Subcutaneous abdominal adipose tissue (tissue), 5 donors: ENCODE data around the gene ISCA2.

Source experiments
- H3K27ac ChIP-seq: one replicate; pipeline ENCODE4 v1.7.0; 2013; ENCODE audit warnings: low read depth, mild to moderate bottlenecking, inconsistent platforms, low read length, moderate library complexity
- H3K27me3 ChIP-seq, 5 donors: one replicate each; pipeline ENCODE4 v1.7.0; 2013; ENCODE audit warnings: low read length in 5 of 5, inconsistent platforms in 1 of 5; ENCODE audit not compliant: control insufficient read depth in 5 of 5, insufficient read depth in 4 of 5
- H3K36me3 ChIP-seq, 5 donors: one replicate each; pipeline ENCODE4 v1.7.0; 2013; ENCODE audit warnings: low read length in 5 of 5; ENCODE audit not compliant: control insufficient read depth in 5 of 5, insufficient read depth in 5 of 5
- H3K4me1 ChIP-seq, 5 donors: one replicate each; pipeline ENCODE4 v1.7.0; 2013; ENCODE audit warnings: low read length in 5 of 5, mild to moderate bottlenecking in 3 of 5, moderate library complexity in 1 of 5; ENCODE audit not compliant: control insufficient read depth in 5 of 5, insufficient read depth in 5 of 5
- H3K4me3 ChIP-seq, 5 donors: one replicate each; pipeline ENCODE4 v1.7.0; 2013; ENCODE audit warnings: low read length in 5 of 5, low read depth in 1 of 5
- H3K9ac ChIP-seq, 5 donors: one replicate each; pipeline ENCODE4 v1.7.0; 2013; ENCODE audit warnings: low read length in 5 of 5, mild to moderate bottlenecking in 4 of 5, moderate library complexity in 3 of 5
- H3K9me3 ChIP-seq, 5 donors: one replicate each; pipeline ENCODE4 v1.7.0; 2013; ENCODE audit warnings: low read length in 5 of 5; ENCODE audit not compliant: control insufficient read depth in 5 of 5
- donor health status: healthy.
- donor health status: healthy.
- donor health status: healthy.
- donor health status: healthy.
- donor health status: healthy.

Gene ISCA2

DNA sequence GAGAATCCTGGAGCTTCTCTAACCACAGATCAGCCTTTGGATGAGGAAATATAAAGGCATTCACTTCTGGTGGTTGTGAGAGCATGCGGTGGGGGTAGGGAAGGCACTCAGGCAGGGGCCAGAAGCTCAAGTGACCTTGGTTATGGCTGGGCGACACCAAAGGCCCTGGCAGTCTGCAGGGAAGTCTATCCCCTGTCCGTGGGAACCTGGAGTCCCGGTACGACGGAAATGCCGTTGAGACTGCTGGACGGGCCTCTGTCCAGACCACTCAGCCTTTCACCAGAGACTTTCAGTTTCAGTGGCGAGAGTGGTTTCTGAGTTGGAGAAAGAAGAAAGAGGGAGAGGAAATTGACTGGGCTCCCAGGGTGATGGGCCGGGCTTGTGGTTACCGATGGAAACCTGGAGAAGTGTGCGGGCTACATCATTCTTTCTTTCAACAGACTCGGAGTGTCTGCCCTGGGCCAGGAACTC lies 20.9 kb downstream of the ISCA2 start:
- peak overlapping the region in 2 of 5 donors; percentile 38 to 50 for H3K4me3 ChIP-seq
- no peaks in the 10 kb centered on the region for H3K9me3 ChIP-seq
- peak overlapping the region in 3 of 5 donors; percentile 4 to 40 (median 23) for H3K9ac ChIP-seq
- H3K27me3 ChIP-seq: peaks cover 0 to 3% (median 0%) of the 10 kb centered on the region in 5 donors
- no peak overlapping the region for H3K27ac ChIP-seq
- H3K4me1 ChIP-seq: peaks cover 0 to 22% (median 8%) of the 10 kb centered on the region in 5 donors
- H3K36me3 ChIP-seq: peaks cover 0 to 15% (median 3%) of the 10 kb centered on the region in 5 donors

DNA sequence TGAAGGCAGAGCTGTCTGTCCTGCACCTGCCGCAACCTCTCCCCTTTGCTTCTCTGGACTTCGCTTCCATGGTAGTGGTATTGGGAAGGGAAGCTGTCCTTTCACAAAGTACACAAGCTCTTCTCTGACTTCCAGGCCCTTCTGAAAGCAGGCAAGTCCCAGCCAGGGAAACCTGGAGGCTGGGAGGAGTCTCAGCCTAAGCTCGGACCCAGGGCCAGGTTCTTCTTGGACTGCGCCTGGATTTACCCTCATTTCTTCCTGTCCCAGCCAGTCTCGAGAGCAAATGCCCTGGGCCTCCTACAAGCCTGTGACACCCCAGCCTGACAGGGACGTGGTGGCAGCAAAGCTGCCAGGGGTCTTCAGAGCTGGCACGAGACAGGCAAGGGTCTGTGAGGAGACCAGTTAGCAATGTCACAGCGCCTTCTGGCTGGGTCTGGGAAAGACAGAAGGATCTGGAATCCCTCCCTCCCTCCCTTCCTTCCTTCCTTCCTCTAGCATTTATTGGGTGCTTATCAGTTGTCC lies 22.4 kb downstream of the ISCA2 start:
- no peak overlapping the region for H3K9ac ChIP-seq
- no peak overlapping the region for H3K4me3 ChIP-seq
- no peaks in the 10 kb centered on the region for H3K27me3 ChIP-seq
- H3K27ac ChIP-seq: no peak overlapping the region
- peaks cover 0 to 22% (median 8%) of the 10 kb centered on the region in 5 donors for H3K4me1 ChIP-seq
- peaks cover 0 to 11% (median 3%) of the 10 kb centered on the region in 5 donors for H3K36me3 ChIP-seq
- no peaks in the 10 kb centered on the region for H3K9me3 ChIP-seq

- peaks cover 0 to 18% (median 6%) of the 10 kb centered on the region in 5 donors for H3K36me3 ChIP-seq
- no peak overlapping the region for H3K27ac ChIP-seq
- no peaks in the 10 kb centered on the region for H3K27me3 ChIP-seq
- peaks cover 0 to 21% (median 8%) of the 10 kb centered on the region in 5 donors for H3K4me1 ChIP-seq
- no peak overlapping the region for H3K4me3 ChIP-seq
- no peak overlapping the region for H3K9ac ChIP-seq
- H3K9me3 ChIP-seq: no peaks in the 10 kb centered on the region
Measured at GRCh38 chr14:74516451-74517160, 23.0 kb downstream of the ISCA2 start.

- Histone ChIP-seq H3K9me3 (no peaks in the 10 kb centered on the region), H3K9ac (no peak overlapping the region), H3K36me3 (peaks cover 0 to 27% (median 13%) of the 10 kb centered on the region in 5 donors), H3K27me3 (no peaks in the 10 kb centered on the region), H3K27ac (no peak overlapping the region), H3K4me1 (peaks cover 0 to 15% (median 8%) of the 10 kb centered on the region in 5 donors), H3K4me3 (no peak overlapping the region)
Measured at GRCh38 chr14:74517731-74518130, 24.2 kb downstream of the ISCA2 start.

DNA sequence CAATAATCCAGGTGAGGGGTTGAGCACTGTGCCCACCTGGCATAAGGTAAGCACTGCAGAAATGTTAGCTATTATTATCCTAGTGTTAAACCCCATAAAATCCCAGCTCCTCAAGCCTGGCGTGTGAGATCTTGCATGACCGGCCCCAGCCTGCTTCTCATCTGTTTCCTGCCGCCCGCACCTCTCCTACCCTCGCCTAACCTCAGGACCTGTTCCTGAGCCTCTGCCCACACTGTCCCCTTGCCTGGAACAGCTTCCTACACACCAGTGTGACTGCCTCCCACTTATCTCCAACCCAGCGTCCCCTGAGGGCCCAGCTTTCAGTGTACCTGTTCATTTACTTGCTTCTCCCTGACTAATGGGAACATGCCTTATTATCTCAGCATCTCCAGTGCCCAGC lies 24.7 kb downstream of the ISCA2 start:
- H3K36me3 ChIP-seq: peaks cover 0 to 28% (median 14%) of the 10 kb centered on the region in 5 donors
- peaks cover 0 to 15% (median 8%) of the 10 kb centered on the region in 5 donors for H3K4me1 ChIP-seq
- H3K9me3 ChIP-seq: no peaks in the 10 kb centered on the region
- no peak overlapping the region for H3K9ac ChIP-seq
- no peak overlapping the region for H3K27ac ChIP-seq
- no peaks in the 10 kb centered on the region for H3K27me3 ChIP-seq
- H3K4me3 ChIP-seq: no peak overlapping the region

GRCh38 chr14:74519316-74520074 lies 25.9 kb downstream of the ISCA2 start:
- Histone ChIP-seq H3K27me3 (peaks cover 0 to 3% (median 0%) of the 10 kb centered on the region in 5 donors), H3K4me1 (peaks cover 0 to 11% (median 5%) of the 10 kb centered on the region in 5 donors), H3K36me3 (peaks cover 0 to 28% (median 14%) of the 10 kb centered on the region in 5 donors), H3K4me3 (no peak overlapping the region), H3K27ac (no peak overlapping the region), H3K9me3 (no peaks in the 10 kb centered on the region), H3K9ac (no peak overlapping the region)

DNA sequence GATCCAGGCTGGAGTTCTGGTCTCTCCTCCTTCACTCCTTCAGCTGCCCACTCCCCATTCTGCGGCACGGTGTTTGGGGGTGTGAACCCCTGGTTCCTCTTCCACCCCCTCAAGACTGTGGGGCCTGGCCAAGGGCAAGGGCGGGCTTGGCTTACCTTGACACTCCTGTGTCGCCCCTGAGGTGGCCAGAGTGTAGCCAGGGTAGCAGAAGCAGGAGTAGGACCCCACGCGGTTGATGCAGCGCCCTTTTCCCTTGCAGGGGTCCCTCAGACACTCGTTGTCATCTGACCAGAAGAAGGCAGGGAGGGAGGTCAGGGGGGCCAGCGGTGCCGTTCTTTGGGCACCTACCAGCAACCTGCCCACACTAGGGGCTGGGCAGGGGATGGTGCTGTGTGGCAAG lies 28.2 kb downstream of the ISCA2 start:
- H3K9me3 ChIP-seq: no peaks in the 10 kb centered on the region
- peaks cover 0 to 17% (median 7%) of the 10 kb centered on the region in 5 donors for H3K4me1 ChIP-seq
- H3K9ac ChIP-seq: no peak overlapping the region
- H3K4me3 ChIP-seq: no peak overlapping the region
- peaks cover 0 to 3% (median 0%) of the 10 kb centered on the region in 5 donors for H3K27me3 ChIP-seq
- peaks cover 0 to 24% (median 14%) of the 10 kb centered on the region in 5 donors for H3K36me3 ChIP-seq
- no peak overlapping the region for H3K27ac ChIP-seq

DNA sequence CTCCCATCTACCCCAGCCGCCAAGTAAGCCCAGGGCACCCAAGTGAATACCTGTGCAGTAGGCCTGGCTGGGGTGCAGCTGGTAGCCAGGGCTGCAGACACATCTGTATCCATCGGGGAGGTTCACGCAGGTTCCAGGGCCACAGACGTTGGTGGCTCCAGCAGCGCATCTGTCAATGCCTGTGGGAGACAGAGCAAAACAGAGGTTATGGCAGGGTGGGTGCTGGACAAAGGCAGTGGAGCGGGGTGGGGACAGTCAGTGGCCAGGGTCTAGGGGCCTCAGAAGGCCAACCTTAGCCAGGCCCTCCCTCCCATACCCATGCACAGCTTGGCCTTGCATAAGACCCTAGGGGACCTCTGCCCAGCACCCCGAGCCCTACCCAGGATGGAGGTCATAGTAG lies 29.2 kb downstream of the ISCA2 start:
- no peak overlapping the region for H3K9ac ChIP-seq
- peaks cover 0 to 3% (median 0%) of the 10 kb centered on the region in 5 donors for H3K27me3 ChIP-seq
- H3K4me1 ChIP-seq: peaks cover 0 to 17% (median 5%) of the 10 kb centered on the region in 5 donors
- H3K27ac ChIP-seq: no peak overlapping the region
- H3K9me3 ChIP-seq: no peaks in the 10 kb centered on the region
- H3K4me3 ChIP-seq: no peak overlapping the region
- H3K36me3 ChIP-seq: peaks cover 0 to 19% (median 14%) of the 10 kb centered on the region in 5 donors

DNA sequence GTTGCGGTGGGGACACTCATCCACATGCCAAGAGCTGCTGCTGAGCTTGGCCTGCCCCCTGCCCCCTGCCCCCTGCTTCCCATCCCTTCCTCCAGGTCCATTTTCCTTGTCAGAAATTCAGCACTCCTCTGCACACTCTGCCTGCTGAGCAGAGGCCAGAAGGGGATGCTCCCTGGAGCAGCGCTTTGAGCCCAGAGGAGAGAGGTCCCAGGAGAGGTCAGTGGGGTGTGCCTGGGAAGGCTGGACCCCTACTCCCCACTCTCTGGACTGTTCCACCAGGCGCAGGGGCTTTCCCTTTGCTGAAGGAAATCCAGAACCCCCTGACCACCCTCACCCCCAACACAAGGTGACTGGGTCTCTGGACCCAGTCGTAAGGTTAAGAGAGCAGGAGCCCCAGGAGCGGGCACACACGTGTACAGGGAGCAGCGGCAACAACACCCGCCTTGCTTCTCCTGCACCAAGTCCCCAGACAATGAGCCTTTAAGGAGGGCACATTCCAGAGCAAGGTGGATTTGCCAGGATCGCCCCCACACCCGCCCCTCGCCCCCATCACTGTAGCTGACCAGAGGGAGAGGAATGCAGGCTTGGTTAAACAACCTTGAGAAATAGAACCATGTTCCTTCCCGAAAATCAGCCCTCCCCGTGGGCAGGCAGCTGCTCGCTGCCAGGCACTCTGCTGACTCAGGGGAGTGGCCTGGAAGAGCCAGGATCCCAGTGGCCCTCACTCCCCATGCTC lies 30.7 kb downstream of the ISCA2 start:
- Histone ChIP-seq H3K36me3 (peaks cover 0 to 27% (median 19%) of the 10 kb centered on the region in 5 donors), H3K9me3 (no peaks in the 10 kb centered on the region), H3K4me3 (no peak overlapping the region), H3K4me1 (peaks cover 0 to 19% (median 3%) of the 10 kb centered on the region in 5 donors), H3K27me3 (peaks cover 0 to 3% (median 0%) of the 10 kb centered on the region in 5 donors), H3K9ac (no peak overlapping the region), H3K27ac (no peak overlapping the region)
